H4 (cell line): ENCODE measurements around the gene CACNA1E. TPM values are rescaled to one million over a fixed set of nuclear protein-coding genes. Genes with fewer than 3 reads are reported as not detected.

Experiments
- DNase-seq: peaks from one replicate; pipeline ENCODE4 v3.0.0-alpha.2; 2015; ENCODE audit warnings: low spot score
- total RNA-seq: library from RNA; depleted of rRNA; stranded (reverse); fragments of >200 nt; shearing (Covaris generic); gene quantifications from 2 replicates; pipeline ENCODE4 v1.2.3, GENCODE V29; 2014

CACNA1E gene
- total RNA-seq, 1 experiment from 2014 or later, result 0.10 TPM

DNA sequence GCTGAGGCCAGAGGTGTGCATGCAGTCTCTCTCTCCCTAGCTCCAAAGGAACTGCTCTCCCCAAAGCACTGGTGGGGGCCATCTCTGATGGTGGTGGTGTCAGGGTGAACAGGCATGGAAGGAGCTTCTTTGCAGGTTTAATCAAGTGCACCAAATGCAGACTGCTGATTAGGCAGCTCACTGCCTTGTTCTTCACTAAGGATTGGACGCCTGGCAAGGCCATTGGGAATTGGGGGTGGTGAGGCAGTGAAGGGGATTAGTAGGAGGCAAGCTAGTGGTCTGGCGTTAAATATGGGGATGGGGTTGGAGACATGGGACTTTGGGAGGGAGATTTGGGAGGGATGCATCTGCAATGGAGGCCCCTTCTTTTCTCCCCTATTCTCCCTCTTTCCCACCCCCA is 1.5 kb downstream of the CACNA1E start:
- DNase-seq, result no peak

- DNase-seq, result no peak
Measured at GRCh38 chr1:181485287-181486097, 2.2 kb downstream of the CACNA1E start.

- no peak for DNase-seq
Measured at GRCh38 chr1:181486098-181486420, 2.7 kb downstream of the CACNA1E start.

GRCh38 chr1:181488866-181489265 is 5.5 kb downstream of the CACNA1E start:
- no peak for DNase-seq

GRCh38 chr1:181490276-181490675 is 7.0 kb downstream of the CACNA1E start:
- no peak for DNase-seq

DNA sequence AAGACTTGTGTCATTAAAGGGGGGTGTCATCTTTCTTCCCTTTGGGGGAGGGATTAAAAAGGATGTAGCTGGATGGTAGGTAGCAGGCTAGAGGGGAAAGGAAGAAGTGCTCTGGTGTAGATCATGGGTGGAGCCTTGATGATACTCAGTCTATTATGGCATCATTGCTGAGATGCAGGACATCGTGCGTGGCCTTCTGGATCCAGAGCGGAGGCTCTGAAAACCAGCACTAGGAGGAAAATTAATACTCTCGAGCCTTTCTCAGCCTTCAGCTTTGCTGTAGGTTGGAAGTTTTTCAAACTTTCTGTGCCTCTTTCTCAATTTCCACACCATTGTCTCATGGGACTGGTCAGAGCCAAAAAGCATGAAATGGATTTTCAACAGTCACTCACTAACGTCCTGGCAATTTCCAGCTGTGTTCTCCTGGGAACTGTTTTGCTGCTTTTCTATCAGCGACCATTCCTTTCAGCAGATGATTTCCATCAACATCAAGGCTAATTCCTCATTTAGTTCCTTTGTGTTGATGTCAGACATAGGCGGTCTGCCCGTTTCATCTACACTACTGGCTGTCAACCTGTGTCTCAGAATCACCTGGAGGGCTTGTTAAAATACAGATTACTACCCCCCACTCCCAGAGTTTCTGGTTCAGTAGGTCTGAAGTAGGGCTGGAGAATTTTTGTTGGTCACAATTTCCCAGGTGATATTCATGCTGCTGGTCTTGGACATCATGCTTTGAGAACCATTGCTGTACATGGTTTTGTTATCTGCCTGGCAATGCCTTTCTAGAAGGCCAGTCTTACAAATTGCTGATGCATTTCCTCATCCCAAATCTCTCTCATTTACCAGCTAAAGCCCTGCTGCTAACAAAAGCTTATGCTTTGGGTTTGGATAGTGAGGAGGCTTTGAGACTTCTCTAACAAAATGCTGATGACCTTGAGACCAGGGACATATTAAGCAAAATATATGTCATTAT is 7.7 kb downstream of the CACNA1E start:
- no peak for DNase-seq

GRCh38 chr1:181493166-181493565 is 9.8 kb downstream of the CACNA1E start:
- DNase-seq, result no peak

DNA sequence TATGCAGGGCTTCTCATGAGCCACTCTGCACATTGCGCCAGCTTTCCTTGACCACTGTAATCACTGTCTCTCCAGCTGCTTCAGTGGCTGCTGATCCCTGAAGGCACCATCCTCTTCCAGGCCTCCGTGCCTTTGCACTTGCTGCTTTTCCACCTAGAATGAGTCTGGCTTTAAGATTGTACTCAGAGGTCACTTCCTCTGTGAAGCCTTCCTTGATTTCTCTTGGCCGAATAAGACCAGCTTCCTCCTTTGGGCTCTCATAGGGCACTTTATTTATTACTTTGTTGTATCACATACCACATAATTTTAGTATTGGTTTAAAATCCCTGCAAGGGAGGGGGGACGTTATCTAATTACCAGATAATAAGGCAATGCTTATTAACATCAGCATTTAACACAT is 10.6 kb downstream of the CACNA1E start:
- DNase-seq, result no peak

DNA sequence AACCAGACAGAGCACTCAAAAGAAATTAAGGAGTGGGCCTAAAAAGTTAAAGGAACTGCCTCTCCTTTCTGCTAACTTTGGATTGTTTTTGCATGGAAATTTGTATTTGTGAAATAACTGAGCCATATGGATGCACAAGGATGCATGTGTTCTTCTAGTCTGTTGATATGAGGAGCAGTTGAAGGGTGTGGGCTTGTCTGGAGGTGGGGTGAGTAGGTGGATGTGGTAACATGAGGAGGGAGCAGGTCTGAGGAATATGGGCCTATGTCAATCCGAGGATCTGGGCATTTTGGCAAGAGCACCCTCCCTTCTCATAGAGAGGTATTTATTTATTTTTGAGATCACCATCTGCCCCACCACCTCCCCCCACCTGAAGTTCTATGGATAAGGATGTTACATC is 13.4 kb downstream of the CACNA1E start:
- DNase-seq, result no peak

GRCh38 chr1:181497870-181498269 is 14.6 kb downstream of the CACNA1E start:
- DNase-seq, result no peak

DNA sequence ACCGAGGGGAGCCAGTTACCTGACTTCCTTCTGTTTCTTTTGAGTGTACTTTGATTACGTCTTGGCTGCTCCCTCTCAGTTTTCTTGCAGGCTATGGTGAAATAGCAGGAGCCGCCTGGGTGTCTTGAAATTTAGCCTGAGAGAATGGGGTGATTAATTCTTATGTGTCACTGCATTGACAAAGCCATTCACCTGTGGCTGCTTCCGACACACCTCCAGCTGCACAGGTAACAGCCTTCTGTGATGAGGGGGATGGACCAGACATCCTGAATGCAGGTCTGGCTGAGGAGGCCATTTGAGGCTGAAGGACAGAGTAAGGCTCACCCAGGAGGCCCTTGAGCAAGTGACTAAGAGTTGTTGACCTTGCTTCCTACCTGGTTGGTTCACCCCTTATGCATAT is 16.5 kb downstream of the CACNA1E start:
- DNase-seq, result no peak

DNA sequence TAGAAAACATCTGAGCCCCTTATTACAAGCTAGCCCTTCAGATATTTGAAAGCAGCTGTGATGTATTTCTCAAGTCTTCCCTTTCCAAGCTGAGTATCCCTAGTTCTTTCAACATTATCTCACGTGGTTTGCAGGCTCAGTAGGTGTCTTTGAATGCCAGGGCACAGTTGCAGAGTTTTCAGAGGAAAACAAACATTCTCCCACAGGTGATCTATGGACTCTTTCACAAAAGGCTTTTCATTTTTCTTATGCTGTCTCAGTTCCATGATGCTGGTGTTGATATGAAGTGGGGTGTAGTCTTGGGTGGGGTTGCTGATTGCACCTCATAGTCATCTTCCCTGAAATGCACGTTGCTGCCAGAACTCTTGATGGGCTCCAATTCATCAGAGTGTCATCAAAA is 17.3 kb downstream of the CACNA1E start:
- DNase-seq, result no peak

GRCh38 chr1:181501612-181502011 is 18.3 kb downstream of the CACNA1E start:
- no peak for DNase-seq

- DNase-seq, result no peak
Measured at GRCh38 chr1:181503171-181503810, 20.0 kb downstream of the CACNA1E start.

GRCh38 chr1:181504399-181504842 is 21.1 kb downstream of the CACNA1E start:
- DNase-seq, result no peak

- DNase-seq, result no peak
Measured at GRCh38 chr1:181506563-181507353, 23.4 kb downstream of the CACNA1E start.

GRCh38 chr1:181508486-181509165 is 25.3 kb downstream of the CACNA1E start:
- DNase-seq, result no peak

DNA sequence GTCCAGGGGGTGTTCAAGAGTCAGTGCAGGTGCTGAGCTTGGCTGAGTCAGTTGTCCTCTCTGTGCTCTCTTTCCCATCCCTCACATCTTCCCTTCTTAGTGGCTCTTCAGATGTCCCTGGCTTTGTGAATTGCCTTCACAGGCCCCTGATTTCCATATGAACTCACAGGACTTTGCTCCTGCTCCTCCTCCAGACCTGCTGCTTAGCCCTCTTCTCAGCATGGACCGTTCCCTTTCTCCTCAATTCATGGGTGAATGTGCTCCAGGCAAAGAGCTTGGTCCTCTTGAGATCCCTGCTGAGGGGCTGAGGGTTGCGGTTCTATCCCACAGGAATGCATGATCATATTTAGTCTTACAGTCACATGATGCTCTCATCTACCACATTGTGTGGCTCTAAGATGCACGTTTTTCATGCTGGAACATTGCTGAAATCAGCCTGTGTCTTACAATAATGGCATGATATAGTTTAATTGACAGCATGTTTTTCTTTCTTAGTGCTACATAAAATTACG is 30.5 kb downstream of the CACNA1E start:
- DNase-seq, result no peak

DNA sequence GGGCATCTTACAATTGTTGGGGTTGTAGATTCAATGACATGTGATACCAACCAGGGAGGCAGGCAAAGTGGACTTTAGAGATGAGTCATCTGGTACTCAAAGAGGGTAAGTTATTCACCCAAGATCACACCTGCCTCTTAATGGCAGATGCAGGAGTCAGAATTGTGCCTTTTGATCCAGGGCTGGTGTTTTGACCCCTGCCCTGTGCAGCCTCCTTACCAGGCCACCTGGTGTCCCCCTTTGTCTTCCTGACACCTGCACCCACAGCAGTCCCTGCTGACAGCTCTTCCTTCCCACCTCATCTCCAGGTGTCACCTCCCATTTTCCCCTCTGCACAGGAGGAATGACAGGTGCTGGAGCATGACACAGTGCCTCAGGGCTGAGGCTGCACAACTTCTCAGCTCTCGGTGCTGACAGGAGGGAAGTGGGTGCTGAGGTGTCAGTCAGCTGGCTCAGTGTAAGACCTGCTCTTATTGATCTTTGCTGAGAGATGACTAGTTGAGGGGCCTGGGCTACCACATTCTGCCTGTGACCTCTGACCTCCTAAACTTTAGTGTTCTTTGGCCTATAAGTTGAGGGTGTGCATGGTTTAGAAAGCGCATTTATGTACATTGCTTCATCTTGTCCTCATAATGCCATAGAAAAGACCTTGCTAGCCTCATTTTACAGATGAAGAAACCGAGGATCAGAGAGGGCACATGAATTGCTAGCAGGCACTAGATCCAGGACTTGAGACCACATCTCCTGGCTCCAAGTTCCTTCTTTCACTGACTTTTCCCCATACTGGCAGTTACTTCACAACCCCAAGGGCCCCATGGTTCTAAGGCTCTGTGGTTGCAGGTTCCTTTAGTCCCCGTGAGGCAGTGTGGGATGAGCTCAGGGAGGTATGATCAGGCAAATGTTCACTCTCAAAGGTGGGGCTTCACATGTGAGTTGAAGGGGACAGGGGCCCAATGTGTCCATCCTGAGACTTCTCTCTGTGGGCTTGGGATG is 31.3 kb downstream of the CACNA1E start:
- DNase-seq, result no peak
